ENCODE data around the gene LHFPL6. TPM values are rescaled to one million over a fixed set of nuclear protein-coding genes. Genes with fewer than 3 reads are reported as not detected.

Gene LHFPL6
- total RNA-seq, 6 experiments from 2014 or later: 57.5 to 75.3 (median 61.4) TPM

DNA sequence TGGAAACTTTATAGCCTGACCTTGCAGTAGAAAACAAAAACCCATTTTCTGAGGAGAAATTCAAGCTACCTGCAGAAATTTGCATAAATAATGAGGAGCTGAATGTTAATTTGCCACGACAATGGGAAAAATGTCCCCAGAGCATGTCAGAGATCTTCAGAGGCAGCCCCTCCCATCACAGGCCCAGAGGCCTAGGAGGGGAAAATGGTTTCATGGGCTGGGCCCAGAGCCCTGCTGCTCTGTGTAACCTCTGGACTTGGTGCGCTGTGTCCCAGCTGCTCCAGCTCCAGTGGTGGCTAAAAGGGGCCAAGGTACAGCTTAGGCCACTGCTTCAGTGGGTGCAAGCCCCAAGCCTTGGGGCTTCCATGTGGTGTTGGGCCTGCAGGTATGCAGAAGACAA is 306.8 kb downstream of the LHFPL6 start:
- TF ChIP-seq, protein P1, sequence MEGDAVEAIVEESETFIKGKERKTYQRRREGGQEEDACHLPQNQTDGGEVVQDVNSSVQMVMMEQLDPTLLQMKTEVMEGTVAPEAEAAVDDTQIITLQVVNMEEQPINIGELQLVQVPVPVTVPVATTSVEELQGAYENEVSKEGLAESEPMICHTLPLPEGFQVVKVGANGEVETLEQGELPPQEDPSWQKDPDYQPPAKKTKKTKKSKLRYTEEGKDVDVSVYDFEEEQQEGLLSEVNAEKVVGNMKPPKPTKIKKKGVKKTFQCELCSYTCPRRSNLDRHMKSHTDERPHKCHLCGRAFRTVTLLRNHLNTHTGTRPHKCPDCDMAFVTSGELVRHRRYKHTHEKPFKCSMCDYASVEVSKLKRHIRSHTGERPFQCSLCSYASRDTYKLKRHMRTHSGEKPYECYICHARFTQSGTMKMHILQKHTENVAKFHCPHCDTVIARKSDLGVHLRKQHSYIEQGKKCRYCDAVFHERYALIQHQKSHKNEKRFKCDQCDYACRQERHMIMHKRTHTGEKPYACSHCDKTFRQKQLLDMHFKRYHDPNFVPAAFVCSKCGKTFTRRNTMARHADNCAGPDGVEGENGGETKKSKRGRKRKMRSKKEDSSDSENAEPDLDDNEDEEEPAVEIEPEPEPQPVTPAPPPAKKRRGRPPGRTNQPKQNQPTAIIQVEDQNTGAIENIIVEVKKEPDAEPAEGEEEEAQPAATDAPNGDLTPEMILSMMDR (IDR thresholded peaks at IDR 0.05): no peak
- Mint-ChIP-seq H3K27me3 (ENCODE audit: insufficient read depth) (no peaks in the 10 kb centered on the region; the same call in 1 of the 2 replicates), H3K36me3 (ENCODE audit: low read depth) (peaks cover 5% of the 10 kb centered on the region; the same call in 1 of the 2 replicates), H3K9me3 (peaks cover 16% of the 10 kb centered on the region), H3K4me1 (ENCODE audit: low read depth) (peaks cover 11% of the 10 kb centered on the region), H3K4me3 (no peak overlapping the region), H3K27ac (no peak overlapping the region)
- no peak for DNase-seq

Other genes with a start within 250 kb of the LHFPL6 start
- gene COG6, start 52.5 kb upstream of the LHFPL6 start, total RNA-seq (2021; fragmentation: NEBNext Ultra II Directional; extraction: Animal tissue kit (Norgen Biotek cat#: 25700)): 10 to 100 TPM; 43.1 to 56.0 (median 47.2) TPM

Data from HFFc6 (cell line).